ENCODE data around the gene TEAD4.

Gene TEAD4

GRCh38 chr12:3042394-3042793 lies 83.2 kb downstream of the TEAD4 start:
- TF ChIP-seq CTCF (conservative IDR thresholded peaks at IDR 0.05) = no peak
- H3K27ac ChIP-seq = peak overlapping the region; percentile 38

GRCh38 chr12:3042826-3043225 lies 83.6 kb downstream of the TEAD4 start:
- TF ChIP-seq CTCF (conservative IDR thresholded peaks at IDR 0.05) = no peak
- H3K27ac ChIP-seq = peak overlapping the region; percentile 38

- H3K27ac ChIP-seq = no peak overlapping the region
- TF ChIP-seq CTCF (conservative IDR thresholded peaks at IDR 0.05) = no peak
These were observed 84.2 kb downstream of the TEAD4 start for GRCh38 chr12:3043406-3043805.

- H3K27ac ChIP-seq = no peak overlapping the region
- no peak for TF ChIP-seq CTCF (conservative IDR thresholded peaks at IDR 0.05)
These were observed 85.0 kb downstream of the TEAD4 start for GRCh38 chr12:3044141-3044630.

- no peak for TF ChIP-seq CTCF (conservative IDR thresholded peaks at IDR 0.05)
- H3K27ac ChIP-seq = no peak overlapping the region
These were observed 86.3 kb downstream of the TEAD4 start for GRCh38 chr12:3045494-3045893.

- no peak for TF ChIP-seq CTCF (conservative IDR thresholded peaks at IDR 0.05)
- H3K27ac ChIP-seq = no peak overlapping the region
These were observed 86.8 kb downstream of the TEAD4 start for GRCh38 chr12:3045989-3046388.

GRCh38 chr12:3046441-3047200 lies 87.4 kb downstream of the TEAD4 start:
- TF ChIP-seq CTCF (conservative IDR thresholded peaks at IDR 0.05) = no peak
- H3K27ac ChIP-seq = no peak overlapping the region

Data from VCaP (cell line).